Vagina (tissue), 2 donors: Measurements from ENCODE around the gene TRABD2B. TPM values are rescaled to one million over a fixed set of nuclear protein-coding genes. Genes with fewer than 3 reads are reported as not detected.

ENCODE experiments used
- DNase-seq, 2 donors: peaks; one replicate each; pipeline ENCODE4 v3.0.0-alpha.2; 2017; ENCODE audit errors: extremely low spot score in 2 of 2
- H3K27ac ChIP-seq: fragments of 200-600 bp; sonication (generic); one replicate; pipeline ENCODE4 v1.5.1; 2019
- H3K27me3 ChIP-seq: fragments of 200-600 bp; sonication (generic); one replicate; pipeline ENCODE4 v1.5.1; 2019
- H3K36me3 ChIP-seq, 2 donors: fragments of 200-600 bp; sonication (generic); one replicate each; pipeline ENCODE4 v1.5.1; 2017 to 2019
- H3K4me1 ChIP-seq: fragments of 200-600 bp; sonication (generic); one replicate; pipeline ENCODE4 v1.5.1; 2019
- H3K4me3 ChIP-seq, 2 donors: fragments of 200-600 bp; sonication (generic); 1 replicate in 1 of 2; 2 replicates in 1 of 2; pipeline ENCODE4 v1.5.1; 2016 to 2019
- H3K9me3 ChIP-seq: fragments of 200-600 bp; sonication (generic); one replicate; pipeline ENCODE4 v1.5.1; 2019
- POLR2A ChIP-seq, 2 donors: fragments of 450-650 bp; IDR thresholded peaks; one replicate each; pipeline ENCODE4 v1.6.1; 2017; ENCODE audit warnings: antibody characterized with exemption in 2 of 2, mild to moderate bottlenecking in 2 of 2, moderate library complexity in 2 of 2
- POLR2AphosphoS5 ChIP-seq, 2 donors: sonication (generic); formaldehyde crosslinking; IDR thresholded peaks; one replicate each; pipeline ENCODE4 v1.9.0; 2017; ENCODE audit warnings: antibody characterized with exemption in 2 of 2, mild to moderate bottlenecking in 2 of 2, low read depth in 1 of 2; ENCODE audit not compliant: insufficient read depth in 1 of 2
- intact Hi-C: fragments of 100-400 bp; cut with DNase I; formaldehyde crosslinking; loops from one replicate; pipeline ENCODE4 v1.15.1; 2023
- total RNA-seq: library from RNA; depleted of rRNA; stranded (reverse); fragments of >200 nt; gene quantifications from one replicate; pipeline ENCODE4 v1.2.3, GENCODE V29; 2016
- TF ChIP-seq, protein P1 (sequence below), 3 experiments: fragments of 450-650 bp in 2 of 3; fragments of 200-600 bp in 1 of 3; sonication (generic) in 1 of 3; IDR thresholded peaks; one replicate each; pipeline ENCODE4 v1.5.1; 2017 to 2019; ENCODE audit warnings: antibody characterized with exemption in 3 of 3, mild to moderate bottlenecking in 2 of 3, moderate library complexity in 2 of 3

TRABD2B gene
- total RNA-seq, 1 donor from 2014 or later, result 5.6 TPM

- no peaks in the 10 kb centered on the region for H3K36me3 ChIP-seq
- intact Hi-C loops, result no loop called here
- H3K4me1 ChIP-seq, result peaks cover 18% of the 10 kb centered on the region
- no peak overlapping the region for H3K27ac ChIP-seq
- no peak for DNase-seq
- TF ChIP-seq, protein P1, sequence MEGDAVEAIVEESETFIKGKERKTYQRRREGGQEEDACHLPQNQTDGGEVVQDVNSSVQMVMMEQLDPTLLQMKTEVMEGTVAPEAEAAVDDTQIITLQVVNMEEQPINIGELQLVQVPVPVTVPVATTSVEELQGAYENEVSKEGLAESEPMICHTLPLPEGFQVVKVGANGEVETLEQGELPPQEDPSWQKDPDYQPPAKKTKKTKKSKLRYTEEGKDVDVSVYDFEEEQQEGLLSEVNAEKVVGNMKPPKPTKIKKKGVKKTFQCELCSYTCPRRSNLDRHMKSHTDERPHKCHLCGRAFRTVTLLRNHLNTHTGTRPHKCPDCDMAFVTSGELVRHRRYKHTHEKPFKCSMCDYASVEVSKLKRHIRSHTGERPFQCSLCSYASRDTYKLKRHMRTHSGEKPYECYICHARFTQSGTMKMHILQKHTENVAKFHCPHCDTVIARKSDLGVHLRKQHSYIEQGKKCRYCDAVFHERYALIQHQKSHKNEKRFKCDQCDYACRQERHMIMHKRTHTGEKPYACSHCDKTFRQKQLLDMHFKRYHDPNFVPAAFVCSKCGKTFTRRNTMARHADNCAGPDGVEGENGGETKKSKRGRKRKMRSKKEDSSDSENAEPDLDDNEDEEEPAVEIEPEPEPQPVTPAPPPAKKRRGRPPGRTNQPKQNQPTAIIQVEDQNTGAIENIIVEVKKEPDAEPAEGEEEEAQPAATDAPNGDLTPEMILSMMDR (IDR thresholded peaks at IDR 0.05), result no peak
- no peak for TF ChIP-seq POLR2AphosphoS5 (IDR thresholded peaks at IDR 0.05; ENCODE audit: insufficient read depth in 1 of 2, low read depth in 1 of 2)
- no peak for TF ChIP-seq POLR2A (IDR thresholded peaks at IDR 0.05)
- H3K27me3 ChIP-seq, result no peaks in the 10 kb centered on the region
- H3K4me3 ChIP-seq, result no peak overlapping the region
- no peaks in the 10 kb centered on the region for H3K9me3 ChIP-seq
These were observed 72.7 kb downstream of the TRABD2B start for GRCh38 chr1:47924270-47925048.

- no peaks in the 10 kb centered on the region for H3K36me3 ChIP-seq
- no peak overlapping the region for H3K4me3 ChIP-seq
- no peak for TF ChIP-seq POLR2AphosphoS5 (IDR thresholded peaks at IDR 0.05; ENCODE audit: insufficient read depth in 1 of 2, low read depth in 1 of 2)
- TF ChIP-seq, protein P1 (IDR thresholded peaks at IDR 0.05), result no peak
- TF ChIP-seq POLR2A (IDR thresholded peaks at IDR 0.05), result no peak
- H3K9me3 ChIP-seq, result no peaks in the 10 kb centered on the region
- intact Hi-C loops, result no loop called here
- no peak overlapping the region for H3K27ac ChIP-seq
- DNase-seq, result no peak
- H3K4me1 ChIP-seq, result peaks cover 29% of the 10 kb centered on the region
- no peaks in the 10 kb centered on the region for H3K27me3 ChIP-seq
These were observed 75.2 kb downstream of the TRABD2B start for GRCh38 chr1:47921935-47922415.

DNA sequence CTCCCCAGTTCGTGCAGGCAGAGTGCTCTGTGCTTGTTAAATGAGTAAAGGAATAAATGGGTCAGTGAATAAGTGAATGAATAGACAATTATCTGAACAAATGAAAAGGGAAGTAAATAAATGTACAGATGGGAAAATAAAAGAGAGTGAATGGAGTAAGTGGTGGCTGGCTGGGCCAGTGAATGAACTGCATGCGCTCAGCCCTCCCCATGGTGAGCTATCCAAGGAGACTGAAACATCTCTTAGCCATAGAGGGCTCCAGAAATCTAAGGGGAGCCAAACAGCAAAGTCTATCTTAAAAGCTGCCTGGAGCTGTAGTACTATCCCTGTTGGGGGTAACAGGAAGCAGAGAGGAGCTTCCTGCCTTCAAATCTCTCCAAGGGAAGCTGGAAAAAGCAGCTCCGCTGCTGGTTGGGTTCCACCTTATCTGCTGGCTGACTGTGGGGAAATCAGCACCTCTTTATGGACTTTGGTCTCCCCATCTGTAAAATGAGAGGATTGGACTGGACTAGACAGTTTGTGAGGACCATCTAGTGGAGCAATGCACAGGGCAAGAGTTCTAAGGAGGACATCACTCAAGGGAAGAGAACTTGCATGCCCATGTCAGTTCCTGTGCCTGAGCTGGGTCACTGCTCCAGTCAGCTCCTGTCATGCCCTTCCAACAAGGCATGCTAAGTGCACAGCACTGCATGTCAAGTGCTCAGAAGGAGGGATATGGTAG, 77.9 kb downstream of the TRABD2B start:
- Histone ChIP-seq H3K27ac (no peak overlapping the region), H3K4me1 (peaks cover 40% of the 10 kb centered on the region), H3K27me3 (no peaks in the 10 kb centered on the region), H3K4me3 (no peak overlapping the region), H3K9me3 (no peaks in the 10 kb centered on the region), H3K36me3 (no peaks in the 10 kb centered on the region)
- intact Hi-C loops, result no loop called here
- DNase-seq, result no peak
- TF ChIP-seq, protein P1 (IDR thresholded peaks at IDR 0.05), result no peak
- TF ChIP-seq POLR2AphosphoS5 (IDR thresholded peaks at IDR 0.05; ENCODE audit: insufficient read depth in 1 of 2, low read depth in 1 of 2), result no peak
- TF ChIP-seq POLR2A (IDR thresholded peaks at IDR 0.05), result no peak

GRCh38 chr1:47918257-47918867, 78.8 kb downstream of the TRABD2B start:
- Histone ChIP-seq H3K36me3 (no peaks in the 10 kb centered on the region), H3K27me3 (no peaks in the 10 kb centered on the region), H3K27ac (no peak overlapping the region), H3K9me3 (no peaks in the 10 kb centered on the region), H3K4me3 (no peak overlapping the region), H3K4me1 (peaks cover 40% of the 10 kb centered on the region)
- TF ChIP-seq, protein P1 (IDR thresholded peaks at IDR 0.05), result no peak
- TF ChIP-seq POLR2A (IDR thresholded peaks at IDR 0.05) (no peak), POLR2AphosphoS5 (IDR thresholded peaks at IDR 0.05; ENCODE audit: insufficient read depth in 1 of 2, low read depth in 1 of 2) (no peak)
- intact Hi-C loops, result no loop called here
- no peak for DNase-seq
